OCI-LY3 (cell line): ENCODE results near the gene SND1.

ENCODE experiments used
- H2AFZ ChIP-seq: fragments of 200-600, 300-600 bp; shearing (Covaris generic); 2 replicates; pipeline ENCODE4 v1.6.0; 2014; ENCODE audit warnings: antibody characterized with exemption, low read depth, low read length
- H3K27ac ChIP-seq: fragments of 200-600, 300-600 bp; sonication (generic); 2 replicates; pipeline ENCODE4 v1.5.1; 2014; ENCODE audit warnings: mild to moderate bottlenecking, low read length, moderate library complexity, mixed read lengths
- H3K27me3 ChIP-seq: fragments of 200-600, 300-600 bp; sonication (generic); 2 replicates; pipeline ENCODE4 v1.6.1; 2014; ENCODE audit warnings: low read depth, low read length, mixed read lengths
- H3K36me3 ChIP-seq: fragments of 200-600, 300-600 bp; sonication (generic); replicated peaks from 2 replicates; pipeline ENCODE3; 2014; ENCODE audit warnings: low read depth, low read length, mixed read lengths
- H3K4me1 ChIP-seq: fragments of 300-600, 200-600 bp; sonication (generic); 2 replicates; pipeline ENCODE4 v1.6.1; 2014; ENCODE audit warnings: low read length, mixed read lengths
- H3K4me2 ChIP-seq: fragments of 200-600, 300-600 bp; sonication (generic); 2 replicates; pipeline ENCODE4 v1.6.1; 2014; ENCODE audit warnings: low read length, mixed read lengths
- H3K4me3 ChIP-seq: fragments of 300-600, 200-600 bp; sonication (generic); 2 replicates; pipeline ENCODE4 v1.5.1; 2014; ENCODE audit warnings: antibody characterized with exemption, mild to moderate bottlenecking, low read length, moderate library complexity
- H3K79me2 ChIP-seq: fragments of 300-600, 200-600 bp; shearing (Covaris generic); 2 replicates; pipeline ENCODE4 v1.6.1; 2014; ENCODE audit warnings: mild to moderate bottlenecking, low read length, mixed read lengths
- H3K9ac ChIP-seq: fragments of 300-600, 200-600 bp; shearing (Covaris generic); 2 replicates; pipeline ENCODE4 v1.6.0; 2014; ENCODE audit warnings: mild to moderate bottlenecking, low read length, moderate library complexity
- H3K9me3 ChIP-seq: fragments of 200-600, 300-600 bp; shearing (Covaris generic); 2 replicates; pipeline ENCODE4 v1.6.1; 2014; ENCODE audit warnings: low read length, mixed read lengths; ENCODE audit not compliant: insufficient read depth
- H4K20me1 ChIP-seq: fragments of 200-600, 300-600 bp; sonication (generic); 2 replicates; pipeline ENCODE4 v1.6.1; 2016; ENCODE audit warnings: low read length, mixed read lengths; ENCODE audit not compliant: insufficient read depth
- EZH2phosphoT487 ChIP-seq: fragments of 200-600 bp; shearing (Covaris generic); IDR thresholded peaks from 2 replicates; pipeline ENCODE4 v1.6.1; 2018; ENCODE audit warnings: antibody characterized with exemption, mixed run types, low read depth
- TF ChIP-seq, protein P1 (sequence below): fragments of 200-600, 300-600 bp; sonication (generic); IDR thresholded peaks from 2 replicates; pipeline ENCODE4 v1.5.1; 2014; ENCODE audit warnings: antibody characterized with exemption, low read length, low read depth

Gene SND1

DNA sequence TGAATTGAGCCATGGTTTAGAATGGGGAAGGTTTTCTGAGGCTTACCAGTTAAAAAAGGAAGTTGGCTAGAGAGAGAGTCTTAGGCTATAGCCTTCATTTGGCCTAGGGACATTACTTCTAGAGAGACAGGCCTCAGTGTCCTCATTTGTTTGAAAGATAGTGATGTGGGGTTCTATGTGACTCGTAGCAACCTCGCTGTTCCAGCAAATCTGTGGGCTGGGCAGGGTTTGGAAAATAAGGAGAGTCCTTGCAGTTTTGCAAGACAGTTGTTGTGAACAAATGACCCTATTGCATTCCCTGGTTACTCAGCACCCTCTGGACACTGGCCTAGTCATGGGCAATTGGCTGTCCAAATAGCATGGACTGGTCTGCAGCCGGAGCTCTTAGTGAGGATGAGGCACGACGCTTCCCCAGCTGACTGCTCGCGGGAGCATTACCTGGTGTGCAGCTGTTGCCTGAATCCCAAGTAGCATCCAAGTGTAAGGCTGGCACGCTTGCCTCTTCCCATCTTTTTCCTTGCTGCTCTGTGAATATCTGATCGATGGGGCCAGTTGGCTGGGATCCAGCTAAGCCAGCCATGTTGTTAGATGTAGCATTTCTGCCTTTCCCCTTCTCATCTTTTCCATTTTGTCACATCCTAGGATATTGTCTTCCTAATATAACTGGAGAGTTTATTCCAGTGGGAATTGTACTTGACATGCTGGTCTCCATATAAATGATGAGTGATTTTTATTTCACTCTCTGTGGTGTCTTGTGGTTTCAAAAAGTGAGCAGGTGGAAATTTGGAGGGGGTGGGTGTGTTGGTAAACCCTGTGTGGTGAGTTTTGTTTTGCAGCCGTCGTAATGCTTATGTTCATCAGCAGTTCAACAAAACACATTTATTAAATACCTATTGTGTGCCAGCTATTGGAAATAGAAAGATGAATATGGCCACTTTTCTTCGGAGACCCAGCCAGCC lies 99.8 kb downstream of the SND1 start:
- peaks cover 99% of the 10 kb centered on the region for H3K79me2 ChIP-seq
- no peak overlapping the region for H3K9ac ChIP-seq
- H3K36me3 ChIP-seq: peaks cover 26% of the 10 kb centered on the region
- H3K27ac ChIP-seq: no peak overlapping the region
- H3K4me3 ChIP-seq: no peak overlapping the region
- peaks cover 99% of the 10 kb centered on the region for H4K20me1 ChIP-seq
- no peaks in the 10 kb centered on the region for H3K9me3 ChIP-seq
- no peak overlapping the region for H3K4me2 ChIP-seq
- no peak for TF ChIP-seq EZH2phosphoT487
- TF ChIP-seq, protein P1, sequence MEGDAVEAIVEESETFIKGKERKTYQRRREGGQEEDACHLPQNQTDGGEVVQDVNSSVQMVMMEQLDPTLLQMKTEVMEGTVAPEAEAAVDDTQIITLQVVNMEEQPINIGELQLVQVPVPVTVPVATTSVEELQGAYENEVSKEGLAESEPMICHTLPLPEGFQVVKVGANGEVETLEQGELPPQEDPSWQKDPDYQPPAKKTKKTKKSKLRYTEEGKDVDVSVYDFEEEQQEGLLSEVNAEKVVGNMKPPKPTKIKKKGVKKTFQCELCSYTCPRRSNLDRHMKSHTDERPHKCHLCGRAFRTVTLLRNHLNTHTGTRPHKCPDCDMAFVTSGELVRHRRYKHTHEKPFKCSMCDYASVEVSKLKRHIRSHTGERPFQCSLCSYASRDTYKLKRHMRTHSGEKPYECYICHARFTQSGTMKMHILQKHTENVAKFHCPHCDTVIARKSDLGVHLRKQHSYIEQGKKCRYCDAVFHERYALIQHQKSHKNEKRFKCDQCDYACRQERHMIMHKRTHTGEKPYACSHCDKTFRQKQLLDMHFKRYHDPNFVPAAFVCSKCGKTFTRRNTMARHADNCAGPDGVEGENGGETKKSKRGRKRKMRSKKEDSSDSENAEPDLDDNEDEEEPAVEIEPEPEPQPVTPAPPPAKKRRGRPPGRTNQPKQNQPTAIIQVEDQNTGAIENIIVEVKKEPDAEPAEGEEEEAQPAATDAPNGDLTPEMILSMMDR: no peak
- peaks cover 20% of the 10 kb centered on the region for H3K4me1 ChIP-seq
- no peaks in the 10 kb centered on the region for H3K27me3 ChIP-seq
- H2AFZ ChIP-seq: no peak overlapping the region

- Histone ChIP-seq H3K27me3 (no peaks in the 10 kb centered on the region), H3K4me2 (no peak overlapping the region), H3K4me3 (no peak overlapping the region), H3K9me3 (no peaks in the 10 kb centered on the region), H3K79me2 (peaks cover 99% of the 10 kb centered on the region), H3K9ac (no peak overlapping the region), H3K36me3 (peaks cover 17% of the 10 kb centered on the region), H3K27ac (no peak overlapping the region), H2AFZ (no peak overlapping the region), H3K4me1 (peaks cover 20% of the 10 kb centered on the region), H4K20me1 (peaks cover 98% of the 10 kb centered on the region)
- TF ChIP-seq EZH2phosphoT487: no peak
- TF ChIP-seq, protein P1: no peak
Observed at GRCh38 chr7:127752829-127753228, 100.8 kb downstream of the SND1 start.

DNA sequence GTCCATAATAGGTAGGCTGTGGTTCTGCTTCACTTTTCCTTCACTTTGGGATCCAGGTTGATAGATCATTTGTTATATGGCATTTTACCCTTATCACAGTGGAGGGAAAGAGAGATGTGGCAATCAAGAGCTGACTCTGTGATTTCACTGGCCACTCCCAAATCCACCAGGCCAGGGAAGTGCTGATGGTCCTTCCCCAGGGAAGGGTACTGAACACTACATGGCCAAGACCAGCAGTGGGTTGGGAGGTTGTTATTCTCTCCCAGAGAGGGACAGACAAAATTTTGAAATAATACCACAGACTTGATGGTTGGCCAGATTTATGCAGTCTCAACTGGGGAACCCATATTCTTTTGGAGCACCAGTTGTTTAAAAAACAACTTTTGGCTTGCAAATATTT lies 102.5 kb downstream of the SND1 start:
- H2AFZ ChIP-seq: no peak overlapping the region
- H3K79me2 ChIP-seq: peaks cover 99% of the 10 kb centered on the region
- H3K27ac ChIP-seq: 0 out of 2 replicates have a peak overlapping the region, but pooled peaks have one; percentile 62
- no peaks in the 10 kb centered on the region for H3K9me3 ChIP-seq
- H3K4me3 ChIP-seq: no peak overlapping the region
- peak overlapping the region; percentile 34; the same call in 1 of the 2 replicates for H3K4me2 ChIP-seq
- peaks cover 5% of the 10 kb centered on the region for H3K36me3 ChIP-seq
- H3K27me3 ChIP-seq: no peaks in the 10 kb centered on the region
- H3K9ac ChIP-seq: no peak overlapping the region
- H4K20me1 ChIP-seq: peaks cover 98% of the 10 kb centered on the region
- H3K4me1 ChIP-seq: peaks cover 20% of the 10 kb centered on the region
- TF ChIP-seq EZH2phosphoT487: no peak
- TF ChIP-seq, protein P1: no peak

GRCh38 chr7:127755521-127755920 lies 103.5 kb downstream of the SND1 start:
- no peak for TF ChIP-seq EZH2phosphoT487
- TF ChIP-seq, protein P1: no peak
- Histone ChIP-seq H3K4me2 (peak overlapping the region; percentile 34), H4K20me1 (peaks cover 98% of the 10 kb centered on the region), H3K4me3 (peak overlapping the region; percentile 22; the same call in 1 of the 2 replicates), H3K9ac (no peak overlapping the region), H3K27me3 (no peaks in the 10 kb centered on the region), H3K4me1 (peaks cover 20% of the 10 kb centered on the region), H3K36me3 (peaks cover 5% of the 10 kb centered on the region), H3K9me3 (no peaks in the 10 kb centered on the region), H2AFZ (no peak overlapping the region), H3K79me2 (peaks cover 99% of the 10 kb centered on the region), H3K27ac (peak overlapping the region; percentile 62)
